Panc1 (cell line): Measurements from ENCODE around the gene TICAM2. TPM values are rescaled to one million over a fixed set of nuclear protein-coding genes. Genes with fewer than 3 reads are reported as not detected.

ENCODE experiments used
- ATAC-seq: fragments of 200-7000 bp; cut with Tn5 transposase; 2 replicates; pipeline ENCODE4 v1.9.1; 2020; ENCODE audit warnings: mild to moderate bottlenecking, moderate library complexity
- BruUV-seq: library from RNA; stranded (reverse); fragments of 400-500 nt; replicated peaks from 2 replicates; lab custom pipeline; 2021; lab: Mats Ljungman, UMichigan
- CTCF ChIA-PET: fragments of 300-600 bp; sonication (Branson Sonifier 250); formaldehyde crosslinking; loops from one replicate; lab custom pipeline; 2022; ENCODE audit warnings: antibody characterized with exemption; lab: Charles Lee
- POLR2A ChIA-PET: fragments of 300-600 bp; sonication (Branson Sonifier 250); formaldehyde crosslinking; loops from one replicate; lab custom pipeline; 2022; ENCODE audit warnings: antibody characterized with exemption; lab: Charles Lee
- DNase-seq: peaks from one replicate; pipeline ENCODE4 v3.0.0-alpha.2; 2010; ENCODE audit warnings: low read depth, low spot score
- H3K27ac ChIP-seq: 2 replicates; pipeline ENCODE4 v1.5.1; 2011; ENCODE audit warnings: mild to moderate bottlenecking, low read length, inconsistent platforms
- H3K27me3 ChIP-seq: fragments of 200-500 bp; sonication (Bioruptor generic); 2 replicates; pipeline ENCODE4 v1.6.0; 2014; ENCODE audit warnings: low read length, inconsistent platforms; ENCODE audit not compliant: control insufficient read depth, insufficient read depth
- H3K36me3 ChIP-seq: fragments of 200-500 bp; sonication (Bioruptor generic); 2 replicates; pipeline ENCODE4 v1.5.1; 2014; ENCODE audit warnings: inconsistent platforms, mild to moderate bottlenecking, low read length, moderate library complexity; ENCODE audit not compliant: control insufficient read depth, insufficient read depth
- H3K4me1 ChIP-seq: 2 replicates; pipeline ENCODE4 v1.5.1; 2011; ENCODE audit warnings: inconsistent platforms, mild to moderate bottlenecking, low read length, moderate library complexity; ENCODE audit not compliant: control insufficient read depth, insufficient read depth
- H3K4me3 ChIP-seq, 2 experiments: 2 replicates each; pipeline ENCODE4 v1.5.1; 2011 to 2012; ENCODE audit warnings: low read depth in 2 of 2, low read length in 2 of 2, mild to moderate bottlenecking in 2 of 2, inconsistent platforms in 1 of 2, moderate library complexity in 1 of 2
- H3K9me3 ChIP-seq: fragments of 200-500 bp; sonication (Bioruptor generic); 2 replicates; pipeline ENCODE4 v1.5.1; 2014; ENCODE audit warnings: low read depth, mild to moderate bottlenecking, inconsistent platforms, low read length, moderate library complexity; ENCODE audit not compliant: control insufficient read depth, insufficient read depth
- CTCF ChIP-seq: fragments of 450-650 bp; IDR thresholded peaks from 2 replicates; pipeline ENCODE4 v1.5.1; 2017; ENCODE audit warnings: mild to moderate bottlenecking
- POLR2AphosphoS5 ChIP-seq: IDR thresholded peaks from 2 replicates; pipeline ENCODE4 v1.6.1; 2012; ENCODE audit warnings: mild to moderate bottlenecking, low read depth, low read length, moderate library complexity
- REST ChIP-seq, 2 experiments: IDR thresholded peaks; 2 replicates each; pipeline ENCODE4 v1.6.1; 2011 to 2012; ENCODE audit warnings: low read depth in 2 of 2, control low read depth in 1 of 2, low read length in 1 of 2, mild to moderate bottlenecking in 1 of 2, moderate library complexity in 1 of 2; ENCODE audit not compliant: insufficient read depth in 1 of 2
- SIN3A ChIP-seq: IDR thresholded peaks from 2 replicates; pipeline ENCODE4 v1.6.1; 2012; ENCODE audit warnings: low read depth, mild to moderate bottlenecking, low read length, moderate library complexity, borderline replicate concordance; ENCODE audit not compliant: insufficient read depth
- TCF7L2 ChIP-seq: IDR thresholded peaks from 2 replicates; pipeline ENCODE4 v1.6.1; 2011; ENCODE audit warnings: mild to moderate bottlenecking, low read depth, low read length, inconsistent platforms
- in situ Hi-C: cut with HindIII; loops from 2 replicates; pipeline ENCODE4 v1.10.0; 2016; ENCODE audit warnings: low sequenced_read_pairs, low pct_unique_long_range_greater_than_20kb
- intact Hi-C: fragments of 100-400 bp; cut with micrococcal nuclease; formaldehyde crosslinking; loops from one replicate; pipeline ENCODE4 v1.10.0; 2022; ENCODE audit not compliant: unreplicated experiment
- total RNA-seq: library from RNA; stranded (reverse); gene quantifications from one replicate; pipeline ENCODE4 v1.2.1, GENCODE V29; 2021; ENCODE audit not compliant: unreplicated experiment

TICAM2 gene
- total RNA-seq, 1 experiment from 2014 or later: 1.6 TPM

- Histone ChIP-seq H3K4me1 (no peaks in the 10 kb centered on the region; the same call in 1 of the 2 replicates), H3K4me3 (no peak overlapping the region), H3K9me3 (no peaks in the 10 kb centered on the region), H3K27ac (no peak overlapping the region), H3K36me3 (no peaks in the 10 kb centered on the region), H3K27me3 (no peaks in the 10 kb centered on the region)
- ATAC-seq: no peak
- no peak for DNase-seq
- BruUV-seq: no TSS peak
- no peak for TF ChIP-seq CTCF
- no peak for TF ChIP-seq SIN3A
- no peak for TF ChIP-seq TCF7L2
- no peak for TF ChIP-seq REST (IDR thresholded peaks at IDR 0.05; ENCODE audit: insufficient read depth in 1 of 2, low read depth in 2 of 2, low read length in 1 of 2)
- no peak for TF ChIP-seq POLR2AphosphoS5
- intact Hi-C loops: no loop called here
- POLR2A ChIA-PET: no interaction called here
- CTCF ChIA-PET: no interaction called here
- in situ Hi-C loops: no loop called here
Observed at GRCh38 chr5:115577741-115578140, 24.5 kb downstream of the TICAM2 start.

- in situ Hi-C loops (no loop called here), intact Hi-C loops (no loop called here)
- no TSS peak for BruUV-seq
- ATAC-seq: no peak
- Histone ChIP-seq H3K27ac (no peak overlapping the region), H3K9me3 (no peaks in the 10 kb centered on the region), H3K4me1 (no peaks in the 10 kb centered on the region; the same call in 1 of the 2 replicates), H3K36me3 (no peaks in the 10 kb centered on the region), H3K4me3 (no peak overlapping the region), H3K27me3 (no peaks in the 10 kb centered on the region)
- CTCF ChIA-PET: no interaction called here
- TF ChIP-seq SIN3A (no peak), CTCF (no peak), POLR2AphosphoS5 (no peak), REST (IDR thresholded peaks at IDR 0.05; ENCODE audit: insufficient read depth in 1 of 2, low read depth in 2 of 2, low read length in 1 of 2) (no peak)
- POLR2A ChIA-PET: no interaction called here
- no peak for DNase-seq
Observed at GRCh38 chr5:115577329-115577728, 24.9 kb downstream of the TICAM2 start.
